ENCODE data around the gene ARHGAP24.
"Not testable (repeated sequence)": the region's sequence is repeated elsewhere in the genome, so short reads cannot be mapped to it uniquely, and the experiment has no call there.

Gene ARHGAP24

DNA sequence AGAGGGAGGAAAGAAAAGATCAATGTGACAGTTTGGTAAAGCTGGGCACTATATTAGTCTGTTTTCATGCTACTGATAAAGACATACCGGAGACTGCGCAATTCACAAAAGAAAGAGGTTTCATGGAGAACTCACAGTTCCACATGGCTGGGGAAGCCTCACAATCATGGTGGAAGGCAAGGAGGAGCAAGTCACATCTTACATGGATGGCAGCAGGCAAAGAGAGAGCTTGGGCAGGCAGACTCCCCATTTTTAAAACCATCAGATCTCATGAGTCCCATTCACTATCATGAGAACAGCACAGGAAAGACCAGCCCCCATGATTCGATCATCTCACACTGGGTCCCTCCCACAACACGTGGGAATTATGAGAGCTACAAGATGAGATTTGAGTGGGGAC, 490.1 kb downstream of the ARHGAP24 start:
- H2BK120ac ChIP-seq (ENCODE audit: low read depth, low read length); H2BK15ac ChIP-seq (replicated peaks; ENCODE audit: low read depth); DNase-seq; H2AK5ac ChIP-seq (ENCODE audit: low read length); H3K79me2 ChIP-seq (ENCODE audit: control insufficient read depth, insufficient read depth, low read length); H3K27ac ChIP-seq (ENCODE audit: low read depth, low read length); H3K4me2 ChIP-seq (ENCODE audit: low read length); H3K79me1 ChIP-seq (ENCODE audit: low read length); H3K27me3 ChIP-seq (ENCODE audit: insufficient read depth, low read length, poor library complexity); H4K5ac ChIP-seq (ENCODE audit: low read length); H3K36me3 ChIP-seq (ENCODE audit: control insufficient read depth, insufficient read depth, low read length); H3K9ac ChIP-seq (ENCODE audit: low read length); H3K4me3 ChIP-seq (ENCODE audit: low read length); H4K8ac ChIP-seq (ENCODE audit: low read depth, low read length); H3K4ac ChIP-seq (ENCODE audit: low read depth, low read length); H3K23ac ChIP-seq (ENCODE audit: low read length); H2BK5ac ChIP-seq (ENCODE audit: low read length); H3K56ac ChIP-seq (ENCODE audit: low read length); H3K4me1 ChIP-seq (ENCODE audit: control insufficient read depth, low read depth, low read length); H3K18ac ChIP-seq (ENCODE audit: low read length): not testable (repeated sequence)
- WGBS (ENCODE audit: extremely low coverage, insufficient coverage, low lambda C conversion rate), result no CpG with 5 or more reads among the region's 4 CpGs

DNA sequence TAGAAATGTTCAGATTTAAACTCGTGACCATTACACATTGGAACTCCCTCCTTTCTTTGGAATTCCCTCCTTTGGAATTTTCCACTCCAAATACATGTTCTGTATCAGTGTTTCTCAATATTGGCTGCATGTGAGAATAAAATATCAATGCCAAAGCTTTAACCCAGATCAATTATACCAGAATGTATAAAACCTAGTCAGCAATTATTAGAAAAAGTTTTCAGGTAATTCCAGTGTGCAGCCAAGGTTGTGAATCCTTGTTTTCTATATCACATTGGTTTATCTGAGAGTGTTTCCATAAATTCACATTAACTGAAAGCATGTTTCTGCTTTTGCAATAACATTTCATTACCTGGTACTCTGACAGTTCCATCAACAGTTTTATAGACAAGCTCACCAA, 490.6 kb downstream of the ARHGAP24 start:
- no CpG with 5 or more reads among the region's 1 CpG for WGBS (ENCODE audit: extremely low coverage, insufficient coverage, low lambda C conversion rate)

DNA sequence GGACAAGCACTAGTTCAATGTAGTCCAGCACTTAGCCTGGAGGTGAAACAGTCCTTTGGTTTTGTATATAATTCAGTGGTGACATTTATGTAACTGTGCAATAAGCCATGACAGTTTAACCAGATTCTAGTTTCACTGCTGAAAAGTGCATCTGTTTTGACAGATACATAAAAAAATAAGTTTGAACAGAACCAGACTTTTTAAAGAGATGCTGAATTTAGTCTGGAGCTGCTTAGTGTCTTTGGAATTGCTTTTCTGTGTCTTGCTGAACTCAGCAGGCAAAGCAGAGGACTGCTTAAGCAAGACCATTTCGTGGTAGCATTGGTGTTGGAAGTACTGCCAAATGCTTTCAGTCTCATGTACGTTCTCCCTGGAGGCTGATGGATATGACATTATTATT, 491.4 kb downstream of the ARHGAP24 start:
- Histone ChIP-seq H3K9ac (ENCODE audit: low read length) (no peak overlapping the region), H3K4me3 (ENCODE audit: low read length) (no peak overlapping the region), H3K23ac (ENCODE audit: low read length) (no peak overlapping the region), H3K4me2 (ENCODE audit: low read length) (no peak overlapping the region), H3K36me3 (ENCODE audit: control insufficient read depth, insufficient read depth, low read length) (no peaks in the 10 kb centered on the region), H3K4ac (ENCODE audit: low read depth, low read length) (no peak overlapping the region), H2AK5ac (ENCODE audit: low read length) (no peak overlapping the region), H3K56ac (ENCODE audit: low read length) (no peak overlapping the region), H3K18ac (ENCODE audit: low read length) (no peak overlapping the region), H3K27ac (ENCODE audit: low read depth, low read length) (no peak overlapping the region), H3K79me2 (ENCODE audit: control insufficient read depth, insufficient read depth, low read length) (no peaks in the 10 kb centered on the region), H4K5ac (ENCODE audit: low read length) (no peak overlapping the region), H2BK15ac (replicated peaks; ENCODE audit: low read depth) (no peak overlapping the region), H3K27me3 (ENCODE audit: insufficient read depth, low read length, poor library complexity) (no peaks in the 10 kb centered on the region), H2BK120ac (ENCODE audit: low read depth, low read length) (no peak overlapping the region), H3K4me1 (ENCODE audit: control insufficient read depth, low read depth, low read length) (no peaks in the 10 kb centered on the region), H3K79me1 (ENCODE audit: low read length) (no peaks in the 10 kb centered on the region), H4K8ac (ENCODE audit: low read depth, low read length) (no peak overlapping the region), H2BK5ac (ENCODE audit: low read length) (no peak overlapping the region)
- no CpG with 5 or more reads among the region's 2 CpGs for WGBS (ENCODE audit: extremely low coverage, insufficient coverage, low lambda C conversion rate)
- no peak for DNase-seq

More for the DNA sequence above, 490.6 kb downstream of the ARHGAP24 start:
- Histone ChIP-seq H3K27ac (ENCODE audit: low read depth, low read length) (no peak overlapping the region), H2AK5ac (ENCODE audit: low read length) (no peak overlapping the region), H4K8ac (ENCODE audit: low read depth, low read length) (no peak overlapping the region), H2BK5ac (ENCODE audit: low read length) (no peak overlapping the region), H4K5ac (ENCODE audit: low read length) (no peak overlapping the region), H3K23ac (ENCODE audit: low read length) (no peak overlapping the region), H3K9ac (ENCODE audit: low read length) (no peak overlapping the region), H3K4me1 (ENCODE audit: control insufficient read depth, low read depth, low read length) (no peaks in the 10 kb centered on the region), H2BK15ac (replicated peaks; ENCODE audit: low read depth) (no peak overlapping the region), H3K27me3 (ENCODE audit: insufficient read depth, low read length, poor library complexity) (no peaks in the 10 kb centered on the region), H3K79me1 (ENCODE audit: low read length) (no peaks in the 10 kb centered on the region), H3K4me3 (ENCODE audit: low read length) (no peak overlapping the region), H3K4ac (ENCODE audit: low read depth, low read length) (no peak overlapping the region), H3K18ac (ENCODE audit: low read length) (no peak overlapping the region), H3K56ac (ENCODE audit: low read length) (no peak overlapping the region), H3K36me3 (ENCODE audit: control insufficient read depth, insufficient read depth, low read length) (no peaks in the 10 kb centered on the region), H2BK120ac (ENCODE audit: low read depth, low read length) (no peak overlapping the region), H3K4me2 (ENCODE audit: low read length) (no peak overlapping the region), H3K79me2 (ENCODE audit: control insufficient read depth, insufficient read depth, low read length) (no peaks in the 10 kb centered on the region)
- no peak for DNase-seq

DNA sequence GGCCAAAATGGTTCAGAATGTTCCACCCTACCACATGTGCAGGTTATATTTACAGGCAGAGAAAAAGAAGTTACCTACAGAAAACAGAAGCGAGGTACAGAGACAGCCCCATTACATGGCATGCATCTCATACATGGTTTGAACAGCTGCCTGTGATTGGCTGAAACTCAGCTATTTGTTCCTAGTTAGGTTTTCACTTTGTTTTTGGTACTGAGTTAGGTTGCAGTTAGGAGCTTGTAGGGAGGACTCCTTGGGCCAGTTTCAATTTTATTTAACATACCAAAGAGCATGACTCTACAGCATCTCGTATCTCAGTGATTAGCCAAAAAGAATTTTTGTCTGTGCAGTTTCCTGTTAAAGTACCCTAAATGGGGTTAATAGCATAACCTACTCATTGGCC, 492.9 kb downstream of the ARHGAP24 start:
- H3K18ac ChIP-seq (ENCODE audit: low read length), result no peak overlapping the region
- H2BK120ac ChIP-seq (ENCODE audit: low read depth, low read length), result no peak overlapping the region
- H2BK15ac ChIP-seq (replicated peaks; ENCODE audit: low read depth), result peak overlapping the region; percentile 96
- no peaks in the 10 kb centered on the region for H3K79me1 ChIP-seq (ENCODE audit: low read length)
- no CpG with 5 or more reads among the region's 2 CpGs for WGBS (ENCODE audit: extremely low coverage, insufficient coverage, low lambda C conversion rate)
- H3K27me3 ChIP-seq (ENCODE audit: insufficient read depth, low read length, poor library complexity), result no peaks in the 10 kb centered on the region
- H3K36me3 ChIP-seq (ENCODE audit: control insufficient read depth, insufficient read depth, low read length), result no peaks in the 10 kb centered on the region
- H3K23ac ChIP-seq (ENCODE audit: low read length), result no peak overlapping the region
- no peak overlapping the region for H4K5ac ChIP-seq (ENCODE audit: low read length)
- H3K4me2 ChIP-seq (ENCODE audit: low read length), result no peak overlapping the region
- H3K4me3 ChIP-seq (ENCODE audit: low read length), result no peak overlapping the region
- no peak overlapping the region for H4K8ac ChIP-seq (ENCODE audit: low read depth, low read length)
- H3K27ac ChIP-seq (ENCODE audit: low read depth, low read length), result no peak overlapping the region
- no peak overlapping the region for H3K9ac ChIP-seq (ENCODE audit: low read length)
- no peak for DNase-seq
- H3K56ac ChIP-seq (ENCODE audit: low read length), result no peak overlapping the region
- H2AK5ac ChIP-seq (ENCODE audit: low read length), result no peak overlapping the region
- H3K79me2 ChIP-seq (ENCODE audit: control insufficient read depth, insufficient read depth, low read length), result no peaks in the 10 kb centered on the region
- H2BK5ac ChIP-seq (ENCODE audit: low read length), result no peak overlapping the region
- H3K4me1 ChIP-seq (ENCODE audit: control insufficient read depth, low read depth, low read length), result no peaks in the 10 kb centered on the region
- no peak overlapping the region for H3K4ac ChIP-seq (ENCODE audit: low read depth, low read length)

DNA sequence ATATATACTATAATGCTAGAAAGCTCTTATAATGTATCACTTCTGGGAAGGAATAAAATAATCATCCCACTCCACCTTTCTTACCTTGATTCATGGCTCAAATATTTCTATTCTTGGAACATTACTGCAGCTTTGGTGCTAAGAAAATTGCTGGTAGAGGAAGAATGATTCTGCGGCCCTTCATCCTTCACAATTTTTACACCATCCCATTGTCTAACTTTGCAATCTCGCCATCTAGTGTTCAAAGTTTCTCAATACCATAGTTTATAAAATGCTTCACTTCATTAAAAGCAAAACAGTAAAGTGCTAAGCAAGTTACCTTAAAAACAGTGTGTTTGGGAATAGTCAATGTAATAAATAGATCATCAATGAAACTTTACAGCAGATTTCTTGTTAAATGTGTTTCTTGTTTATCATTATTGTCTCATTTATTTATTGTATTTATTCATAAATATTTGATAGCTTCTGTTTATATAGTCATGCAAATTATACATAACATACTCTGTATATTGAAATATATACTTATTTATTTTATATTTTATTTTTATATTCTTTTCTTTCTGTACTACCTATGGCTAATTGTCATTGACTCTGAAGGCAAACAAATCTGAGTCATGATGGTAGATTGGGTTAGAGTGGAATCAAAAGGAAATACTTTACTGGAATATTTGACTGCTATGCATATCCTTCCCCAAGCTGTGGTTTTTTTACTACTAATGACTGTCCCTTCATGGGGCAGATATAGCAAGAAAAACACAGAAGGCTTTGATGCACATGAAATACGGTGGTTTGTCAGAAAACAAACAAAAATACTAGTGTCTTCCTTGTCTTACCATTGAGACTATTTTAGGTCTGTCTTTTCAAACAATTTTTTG, 494.2 kb downstream of the ARHGAP24 start:
- no peak overlapping the region for H3K4me3 ChIP-seq (ENCODE audit: low read length)
- no peaks in the 10 kb centered on the region for H3K27me3 ChIP-seq (ENCODE audit: insufficient read depth, low read length, poor library complexity)
- H2AK5ac ChIP-seq (ENCODE audit: low read length), result no peak overlapping the region
- no peaks in the 10 kb centered on the region for H3K79me2 ChIP-seq (ENCODE audit: control insufficient read depth, insufficient read depth, low read length)
- H2BK15ac ChIP-seq (replicated peaks; ENCODE audit: low read depth), result no peak overlapping the region
- no peaks in the 10 kb centered on the region for H3K36me3 ChIP-seq (ENCODE audit: control insufficient read depth, insufficient read depth, low read length)
- DNase-seq, result peak; percentile 52
- no peak overlapping the region for H2BK120ac ChIP-seq (ENCODE audit: low read depth, low read length)
- H4K5ac ChIP-seq (ENCODE audit: low read length), result no peak overlapping the region
- no peak overlapping the region for H3K56ac ChIP-seq (ENCODE audit: low read length)
- no CpG with 5 or more reads among the region's 3 CpGs for WGBS (ENCODE audit: extremely low coverage, insufficient coverage, low lambda C conversion rate)
- no peak overlapping the region for H3K27ac ChIP-seq (ENCODE audit: low read depth, low read length)
- no peak overlapping the region for H2BK5ac ChIP-seq (ENCODE audit: low read length)
- H3K79me1 ChIP-seq (ENCODE audit: low read length), result no peaks in the 10 kb centered on the region
- no peak overlapping the region for H3K4me2 ChIP-seq (ENCODE audit: low read length)
- H3K4ac ChIP-seq (ENCODE audit: low read depth, low read length), result no peak overlapping the region
- no peak overlapping the region for H3K23ac ChIP-seq (ENCODE audit: low read length)
- H3K4me1 ChIP-seq (ENCODE audit: control insufficient read depth, low read depth, low read length), result no peaks in the 10 kb centered on the region
- H3K18ac ChIP-seq (ENCODE audit: low read length), result no peak overlapping the region
- H4K8ac ChIP-seq (ENCODE audit: low read depth, low read length), result no peak overlapping the region
- no peak overlapping the region for H3K9ac ChIP-seq (ENCODE audit: low read length)

DNA sequence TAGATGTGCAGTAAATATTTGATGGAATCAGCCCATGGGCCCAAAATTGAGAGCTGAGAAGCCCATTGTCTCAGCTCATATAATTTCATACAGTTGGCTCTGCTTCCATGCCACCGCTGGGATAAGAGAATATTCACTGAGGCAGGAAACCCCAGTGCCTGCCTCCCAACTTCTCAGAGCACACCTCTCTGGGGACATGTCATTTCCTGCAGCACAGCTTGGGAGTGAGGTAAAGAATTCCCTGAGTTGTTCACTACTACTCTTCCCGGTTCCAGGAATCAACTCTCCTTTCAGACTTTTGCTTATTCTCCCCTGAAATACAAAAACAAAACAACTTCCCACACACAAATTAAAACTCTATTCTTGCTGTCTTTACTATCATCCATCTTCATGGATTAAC, 495.6 kb downstream of the ARHGAP24 start:
- Histone ChIP-seq H3K4me1 (ENCODE audit: control insufficient read depth, low read depth, low read length) (no peaks in the 10 kb centered on the region), H3K27ac (ENCODE audit: low read depth, low read length) (no peak overlapping the region), H3K4me3 (ENCODE audit: low read length) (no peak overlapping the region), H3K79me1 (ENCODE audit: low read length) (no peaks in the 10 kb centered on the region), H2BK5ac (ENCODE audit: low read length) (no peak overlapping the region), H3K36me3 (ENCODE audit: control insufficient read depth, insufficient read depth, low read length) (no peaks in the 10 kb centered on the region), H2AK5ac (ENCODE audit: low read length) (no peak overlapping the region), H4K8ac (ENCODE audit: low read depth, low read length) (no peak overlapping the region), H3K56ac (ENCODE audit: low read length) (no peak overlapping the region), H4K5ac (ENCODE audit: low read length) (no peak overlapping the region), H3K79me2 (ENCODE audit: control insufficient read depth, insufficient read depth, low read length) (no peaks in the 10 kb centered on the region), H2BK120ac (ENCODE audit: low read depth, low read length) (no peak overlapping the region), H3K23ac (ENCODE audit: low read length) (no peak overlapping the region), H3K27me3 (ENCODE audit: insufficient read depth, low read length, poor library complexity) (no peaks in the 10 kb centered on the region), H3K18ac (ENCODE audit: low read length) (peak overlapping the region; percentile 75), H3K4ac (ENCODE audit: low read depth, low read length) (no peak overlapping the region), H3K4me2 (ENCODE audit: low read length) (no peak overlapping the region), H3K9ac (ENCODE audit: low read length) (no peak overlapping the region), H2BK15ac (replicated peaks; ENCODE audit: low read depth) (no peak overlapping the region)
- WGBS (ENCODE audit: extremely low coverage, insufficient coverage, low lambda C conversion rate), result no CpG with 5 or more reads among the region's 2 CpGs
- DNase-seq, result peak; percentile 51

All from mesendoderm (in vitro differentiated cells).